Effector memory CD8-positive, alpha-beta T cell (primary cell): Measurements from ENCODE around the gene FAM184A.
"Not testable (repeated sequence)": the region's sequence is repeated elsewhere in the genome, so short reads cannot be mapped to it uniquely, and the experiment has no call there.

Source experiments
- ATAC-seq: fragments of 150-1000 bp; cut with Tn5 transposase; replicated peaks from 2 replicates; pipeline ENCODE4 v1.10.0; 2021; ENCODE audit warnings: mild to moderate bottlenecking, moderate library complexity
- DNase-seq, 3 experiments: peaks; one replicate each; pipeline ENCODE4 v3.0.0; 2021
- H3K27ac Mint-ChIP-seq, 2 donors: one replicate each; pipeline ENCODE4 v1.8.0; 2022; ENCODE audit warnings: mild to moderate bottlenecking in 2 of 2, mixed read lengths in 2 of 2, moderate library complexity in 2 of 2
- H3K27me3 Mint-ChIP-seq, 2 donors: one replicate each; pipeline ENCODE4 v1.8.0; 2022; ENCODE audit warnings: mixed read lengths in 2 of 2
- H3K36me3 Mint-ChIP-seq: one replicate; pipeline ENCODE4 v1.8.0; 2022; ENCODE audit warnings: mild to moderate bottlenecking, moderate library complexity, mixed read lengths; ENCODE audit not compliant: insufficient read depth
- H3K4me1 Mint-ChIP-seq, 2 donors: one replicate each; pipeline ENCODE4 v1.8.0; 2022; ENCODE audit warnings: low read depth in 2 of 2, mixed read lengths in 2 of 2
- H3K4me3 Mint-ChIP-seq, 2 donors: one replicate each; pipeline ENCODE4 v1.8.0; 2022; ENCODE audit warnings: mild to moderate bottlenecking in 2 of 2, mixed read lengths in 2 of 2, moderate library complexity in 2 of 2
- H3K9me3 Mint-ChIP-seq, 2 donors: one replicate each; pipeline ENCODE4 v1.8.0; 2022; ENCODE audit warnings: mixed read lengths in 2 of 2

Gene FAM184A

DNA sequence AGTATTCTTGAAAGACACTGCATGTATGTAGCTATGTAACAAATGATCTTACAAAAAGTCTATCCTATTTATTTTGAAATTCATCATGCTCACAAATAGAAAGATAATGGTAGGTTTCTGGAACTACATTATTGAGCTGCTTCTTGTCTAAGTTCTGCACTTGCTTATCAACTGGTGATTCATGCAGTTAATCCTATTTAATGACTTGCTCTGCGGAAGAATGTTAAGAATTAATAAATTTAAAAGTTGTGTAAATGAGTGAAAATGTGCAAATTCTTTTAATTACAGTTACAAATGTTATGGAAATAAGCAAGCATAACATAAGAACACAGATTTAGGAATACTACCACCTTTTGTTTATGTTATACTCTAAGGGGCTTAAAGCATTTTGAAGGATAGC, 76.4 kb downstream of the FAM184A start:
- H3K27ac Mint-ChIP-seq = no peak overlapping the region
- H3K36me3 Mint-ChIP-seq = no peaks in the 10 kb centered on the region
- H3K4me1 Mint-ChIP-seq = no peaks in the 10 kb centered on the region
- H3K4me3 Mint-ChIP-seq = no peak overlapping the region
- no peaks in the 10 kb centered on the region for H3K9me3 Mint-ChIP-seq
- no peaks in the 10 kb centered on the region for H3K27me3 Mint-ChIP-seq
- DNase-seq (no peak), ATAC-seq (no peak)

DNA sequence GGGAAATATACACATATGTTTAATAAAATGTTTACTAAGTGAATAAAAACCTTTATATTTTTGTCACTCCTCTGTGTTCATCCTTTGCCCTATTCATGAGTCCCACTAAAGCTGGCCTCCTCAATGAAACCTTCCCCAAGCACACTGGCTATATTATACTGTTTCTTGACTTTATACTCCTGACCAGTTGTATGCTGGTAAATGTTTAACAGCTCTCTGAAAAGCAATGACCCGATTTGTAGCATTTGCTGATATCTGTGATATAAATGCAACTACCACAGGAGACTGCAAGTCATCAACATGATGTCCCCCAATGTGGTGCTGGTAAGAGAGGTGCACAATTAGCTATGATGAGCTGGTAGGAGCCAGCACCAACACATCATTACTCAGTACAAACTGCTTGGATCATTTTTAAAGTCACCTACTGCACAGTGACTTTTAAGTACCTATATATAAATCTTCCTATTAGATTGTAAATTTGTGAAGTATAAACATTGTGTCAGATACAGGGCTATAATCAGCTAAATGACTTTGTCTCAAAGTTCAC, 78.9 kb downstream of the FAM184A start:
- Mint-ChIP-seq H3K27me3 (no peaks in the 10 kb centered on the region), H3K27ac (no peak overlapping the region), H3K4me3 (no peak overlapping the region), H3K9me3 (no peaks in the 10 kb centered on the region), H3K36me3 (no peaks in the 10 kb centered on the region), H3K4me1 (no peaks in the 10 kb centered on the region)
- ATAC-seq = no peak
- DNase-seq = no peak

DNA sequence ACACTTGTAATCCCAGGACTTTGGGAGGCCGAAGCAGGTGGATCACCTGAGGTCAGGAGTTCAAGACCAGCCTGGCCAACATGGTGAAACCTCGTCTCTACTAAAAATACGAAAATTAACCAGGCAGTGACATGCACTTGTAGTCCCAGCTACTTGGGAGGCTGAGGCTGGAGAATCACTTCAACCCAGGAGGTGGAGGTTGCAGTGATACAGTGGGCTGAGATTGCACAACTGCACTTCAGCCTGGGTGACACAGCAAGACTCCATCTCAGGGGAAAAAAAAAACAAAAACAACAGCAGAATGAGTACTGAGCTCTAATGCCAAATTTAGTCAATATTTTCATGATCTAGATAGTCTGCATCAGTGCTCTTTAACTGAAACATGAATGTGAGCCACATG, 81.0 kb downstream of the FAM184A start:
- not testable (repeated sequence) for H3K27ac Mint-ChIP-seq, H3K4me1 Mint-ChIP-seq, H3K4me3 Mint-ChIP-seq, H3K9me3 Mint-ChIP-seq, H3K27me3 Mint-ChIP-seq, H3K36me3 Mint-ChIP-seq, DNase-seq, ATAC-seq

DNA sequence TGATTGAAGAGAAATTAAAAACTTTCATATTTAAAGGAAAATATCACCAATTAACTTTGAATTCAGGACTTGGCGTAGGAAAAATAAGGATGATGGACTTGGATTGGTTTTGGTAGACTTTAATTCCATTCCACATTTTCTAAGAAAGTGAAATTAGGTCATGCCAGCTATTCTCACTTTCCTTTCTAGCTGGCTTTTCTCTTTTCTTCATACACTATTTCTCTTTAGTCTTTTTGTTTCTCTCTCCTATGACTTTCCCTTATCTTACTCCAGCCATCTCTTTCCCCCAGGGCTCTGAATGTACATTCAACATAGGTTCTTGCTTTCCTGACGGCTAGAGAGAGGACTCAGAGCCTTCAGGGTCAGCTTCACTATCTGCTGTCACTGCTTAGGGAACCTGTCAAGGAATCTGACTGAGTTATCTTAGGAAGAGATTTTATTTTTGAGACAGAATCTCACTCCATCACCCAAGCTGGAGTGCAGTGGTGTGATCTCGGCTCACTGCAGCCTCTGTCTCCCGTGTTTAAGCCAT, 82.1 kb downstream of the FAM184A start:
- Mint-ChIP-seq H3K27me3 (no peaks in the 10 kb centered on the region), H3K27ac (no peak overlapping the region), H3K4me3 (no peak overlapping the region), H3K4me1 (no peaks in the 10 kb centered on the region), H3K36me3 (no peaks in the 10 kb centered on the region), H3K9me3 (no peaks in the 10 kb centered on the region)
- ATAC-seq (no peak), DNase-seq (no peak)

DNA sequence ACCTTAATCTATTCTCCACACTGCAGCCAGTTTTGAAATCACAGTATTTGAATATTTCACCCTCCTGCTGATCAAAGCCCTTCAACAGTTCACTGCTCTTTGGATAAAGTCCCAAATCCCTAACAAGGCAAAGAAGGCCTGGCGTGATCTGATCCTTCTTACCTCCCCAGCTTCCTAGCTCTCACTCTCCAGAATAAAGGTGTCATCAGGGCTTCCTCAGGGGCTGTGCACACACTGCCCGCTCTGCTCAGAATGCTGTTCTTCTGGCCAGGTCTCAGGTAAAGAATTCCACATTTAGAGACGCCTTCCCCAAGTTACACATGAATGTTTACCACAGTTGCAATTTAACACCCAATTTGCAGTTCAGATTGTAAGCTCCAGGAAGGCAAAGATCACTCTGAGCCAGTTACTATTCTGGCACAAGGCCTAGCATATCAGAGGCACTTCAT, 84.6 kb downstream of the FAM184A start:
- no peak for ATAC-seq
- H3K27me3 Mint-ChIP-seq = no peaks in the 10 kb centered on the region
- DNase-seq = no peak
- no peaks in the 10 kb centered on the region for H3K36me3 Mint-ChIP-seq
- no peaks in the 10 kb centered on the region for H3K9me3 Mint-ChIP-seq
- no peak overlapping the region for H3K4me3 Mint-ChIP-seq
- no peak overlapping the region for H3K27ac Mint-ChIP-seq
- no peaks in the 10 kb centered on the region for H3K4me1 Mint-ChIP-seq

DNA sequence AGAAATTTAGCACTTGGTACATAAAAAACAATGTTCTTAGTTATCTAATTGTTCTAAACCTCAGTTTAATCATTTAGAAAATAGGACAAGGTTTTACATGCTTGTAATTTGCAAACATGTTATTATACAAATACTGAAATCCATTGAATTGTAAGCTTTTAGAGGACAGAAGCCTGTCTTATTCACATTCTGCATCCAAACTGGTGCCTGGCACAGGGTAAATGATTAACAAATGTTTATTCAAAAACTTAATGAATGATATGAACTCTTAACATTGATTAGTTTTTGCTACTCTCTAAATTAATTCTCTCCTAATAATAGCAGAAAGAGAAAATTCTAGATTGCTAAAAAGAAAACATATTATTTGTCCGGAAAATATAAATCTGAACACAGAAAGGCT, 85.1 kb downstream of the FAM184A start:
- ATAC-seq (no peak), DNase-seq (no peak)
- Mint-ChIP-seq H3K9me3 (no peaks in the 10 kb centered on the region), H3K36me3 (no peaks in the 10 kb centered on the region), H3K27me3 (no peaks in the 10 kb centered on the region), H3K27ac (no peak overlapping the region), H3K4me3 (no peak overlapping the region), H3K4me1 (no peaks in the 10 kb centered on the region)

DNA sequence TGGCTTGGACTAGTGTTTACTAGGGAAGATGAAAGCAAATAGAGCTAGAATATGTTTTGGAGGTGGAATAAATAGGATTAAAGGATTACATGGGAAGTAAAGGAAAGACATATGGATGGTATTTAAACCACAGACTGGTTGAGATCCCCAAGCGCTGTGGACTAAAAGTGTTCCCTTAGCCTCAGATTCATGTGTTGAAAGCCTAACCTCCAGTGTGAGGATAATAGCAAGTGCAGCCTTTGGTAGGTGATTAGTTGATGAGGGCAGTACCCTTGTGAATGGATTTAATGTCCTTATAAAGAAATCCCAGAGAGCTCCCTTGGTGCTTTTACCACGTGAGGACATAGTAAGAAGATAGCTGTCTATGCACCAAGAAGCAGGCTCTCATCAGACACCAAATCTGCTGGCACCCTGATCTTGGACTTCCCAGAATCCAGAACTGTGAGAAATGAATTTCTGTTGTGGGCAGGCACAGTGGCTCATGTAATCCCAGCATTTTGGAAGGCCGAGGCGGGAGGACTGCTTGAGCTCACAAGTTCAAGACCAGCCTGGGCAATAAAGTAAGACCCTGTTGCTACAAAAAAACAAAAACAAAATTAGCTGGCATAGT, 86.2 kb downstream of the FAM184A start:
- no peak overlapping the region for H3K27ac Mint-ChIP-seq

DNA sequence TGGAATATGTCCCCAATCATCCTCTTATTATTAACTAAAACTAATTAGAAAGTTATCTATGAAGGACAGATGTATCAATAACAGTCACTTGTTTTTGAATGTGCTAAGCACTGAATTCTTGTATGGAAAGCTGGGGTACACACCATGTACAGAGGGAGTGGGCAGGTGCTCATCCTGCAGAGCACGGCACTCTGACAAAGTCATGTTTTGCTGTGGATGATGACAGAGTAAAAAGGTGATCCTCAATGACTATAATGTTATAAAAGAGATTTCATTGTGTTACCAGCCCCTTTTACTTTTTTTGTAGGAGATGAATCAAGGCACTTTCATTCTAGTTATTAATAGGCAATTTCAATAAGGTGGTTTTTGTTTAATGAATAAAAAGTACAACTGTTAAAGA, 92.2 kb downstream of the FAM184A start:
- DNase-seq = no peak
- Mint-ChIP-seq H3K4me3 (no peak overlapping the region), H3K9me3 (no peaks in the 10 kb centered on the region), H3K27ac (no peak overlapping the region), H3K27me3 (no peaks in the 10 kb centered on the region), H3K4me1 (no peaks in the 10 kb centered on the region), H3K36me3 (no peaks in the 10 kb centered on the region)
- ATAC-seq = no peak

More for the DNA sequence above, 86.2 kb downstream of the FAM184A start:
- H3K4me3 Mint-ChIP-seq = no peak overlapping the region
- ATAC-seq = no peak
- H3K9me3 Mint-ChIP-seq = no peaks in the 10 kb centered on the region
- H3K4me1 Mint-ChIP-seq = no peaks in the 10 kb centered on the region
- H3K27me3 Mint-ChIP-seq = no peaks in the 10 kb centered on the region
- no peak for DNase-seq
- no peaks in the 10 kb centered on the region for H3K36me3 Mint-ChIP-seq

DNA sequence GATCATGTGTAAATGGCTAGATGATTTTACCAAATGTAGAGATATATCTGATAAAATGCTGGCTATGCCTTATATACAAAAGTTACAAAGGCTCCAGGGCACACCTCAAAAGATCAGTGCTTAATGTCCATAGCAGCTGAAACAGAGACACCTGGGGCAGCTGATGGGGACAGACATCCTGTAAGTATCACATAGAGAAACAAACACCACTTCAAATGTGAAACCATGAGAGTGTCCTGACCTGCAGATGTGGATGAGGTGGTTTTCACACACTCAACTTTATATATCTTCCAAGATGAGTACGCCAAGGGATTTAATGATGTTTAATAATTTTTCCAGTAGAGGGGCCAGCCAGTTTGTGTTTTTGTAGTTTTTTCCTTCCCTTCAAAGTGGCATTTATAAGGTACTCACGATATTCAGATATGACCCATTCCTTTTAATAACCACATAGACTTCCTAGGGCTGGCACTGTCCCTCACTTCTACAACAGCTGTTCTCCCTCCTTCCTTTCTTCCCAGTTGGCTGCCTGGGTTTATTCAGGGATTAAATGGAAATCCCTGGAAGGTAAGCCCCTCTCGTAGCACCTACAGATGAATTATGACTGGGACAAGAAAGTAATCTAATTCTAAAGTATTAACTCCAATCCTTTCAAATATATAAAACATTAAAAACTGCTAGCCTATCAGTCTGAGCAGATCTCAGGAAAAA, 93.2 kb downstream of the FAM184A start:
- no peaks in the 10 kb centered on the region for H3K9me3 Mint-ChIP-seq

DNA sequence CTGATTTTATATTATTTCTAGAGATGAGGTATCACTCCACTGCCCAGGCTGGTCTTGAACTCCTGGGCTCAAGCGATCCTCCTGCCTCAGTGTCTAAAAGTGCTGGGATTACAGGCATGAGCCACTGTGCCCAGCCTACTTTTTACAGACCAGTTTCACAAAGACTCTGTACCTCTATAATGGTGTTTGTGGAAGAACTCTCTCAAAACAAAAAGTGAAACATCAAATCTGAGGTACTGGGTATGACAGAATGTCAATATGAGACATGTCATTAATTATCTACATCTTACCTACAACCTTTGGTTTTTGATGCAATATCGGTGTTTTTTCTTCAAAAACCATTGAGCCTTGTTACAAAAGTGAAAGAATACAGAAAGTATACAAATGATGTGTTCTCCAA, 94.1 kb downstream of the FAM184A start:
- no peaks in the 10 kb centered on the region for H3K9me3 Mint-ChIP-seq
- no peak for ATAC-seq
- H3K4me3 Mint-ChIP-seq = no peak overlapping the region
- H3K36me3 Mint-ChIP-seq = no peaks in the 10 kb centered on the region
- H3K27ac Mint-ChIP-seq = no peak overlapping the region
- no peaks in the 10 kb centered on the region for H3K27me3 Mint-ChIP-seq
- no peaks in the 10 kb centered on the region for H3K4me1 Mint-ChIP-seq
- DNase-seq = no peak

More for the DNA sequence above, 93.2 kb downstream of the FAM184A start:
- DNase-seq = no peak
- ATAC-seq = no peak
- H3K27me3 Mint-ChIP-seq = no peaks in the 10 kb centered on the region
- H3K4me1 Mint-ChIP-seq = no peaks in the 10 kb centered on the region
- no peak overlapping the region for H3K27ac Mint-ChIP-seq
- H3K36me3 Mint-ChIP-seq = no peaks in the 10 kb centered on the region
- no peak overlapping the region for H3K4me3 Mint-ChIP-seq

DNA sequence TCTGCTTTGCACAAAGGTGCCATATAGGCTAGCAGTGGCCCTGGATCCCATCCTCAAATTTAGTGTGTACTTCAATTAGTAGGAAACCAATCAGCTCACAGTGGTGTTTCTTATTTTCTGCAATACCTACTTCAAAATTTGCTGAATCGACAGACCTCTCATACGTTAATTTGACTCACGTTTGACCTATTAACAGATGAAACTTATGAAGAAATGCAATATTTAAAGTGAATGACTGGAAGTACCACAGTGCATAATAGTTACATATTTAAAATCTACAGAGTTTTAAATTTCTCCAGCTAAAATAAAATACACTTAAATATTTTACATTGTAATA, 95.9 kb downstream of the FAM184A start:
- H3K27me3 Mint-ChIP-seq = no peaks in the 10 kb centered on the region
- H3K4me3 Mint-ChIP-seq = no peak overlapping the region
- no peaks in the 10 kb centered on the region for H3K9me3 Mint-ChIP-seq
- no peak overlapping the region for H3K27ac Mint-ChIP-seq
- no peak for ATAC-seq
- no peak for DNase-seq
- H3K36me3 Mint-ChIP-seq = no peaks in the 10 kb centered on the region
- H3K4me1 Mint-ChIP-seq = no peaks in the 10 kb centered on the region

DNA sequence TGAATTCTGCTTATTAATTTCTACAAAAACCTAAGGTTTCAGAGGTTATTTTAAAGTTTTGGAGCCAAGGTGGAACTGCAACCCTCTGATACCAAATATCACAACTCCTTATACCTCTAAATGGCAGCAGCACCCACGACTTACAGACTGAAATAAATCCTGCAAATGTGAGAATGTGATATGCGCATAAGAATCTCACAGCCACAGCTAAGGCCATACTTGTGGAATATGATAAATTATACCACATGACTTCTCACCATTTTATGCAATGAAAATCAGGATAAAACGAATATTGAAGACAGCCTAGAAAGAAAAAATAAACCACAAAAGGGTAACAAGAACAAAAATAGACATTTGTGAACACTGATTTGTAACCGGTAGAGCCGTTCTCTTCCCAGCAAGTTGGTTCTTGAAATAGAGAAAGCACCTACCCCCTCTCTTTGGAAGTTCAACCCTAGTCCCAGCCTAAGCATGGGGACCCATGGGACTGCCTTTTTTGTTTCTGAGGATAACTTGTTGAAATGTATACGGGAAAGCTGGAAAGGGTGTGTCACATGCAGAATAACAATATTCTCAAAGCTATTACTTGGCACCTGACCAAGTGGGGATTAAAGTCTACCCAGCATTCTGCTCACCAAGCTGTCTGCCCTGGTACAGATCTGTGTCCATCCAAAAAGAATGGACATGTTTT, 96.4 kb downstream of the FAM184A start:
- H3K36me3 Mint-ChIP-seq = no peaks in the 10 kb centered on the region
- no peaks in the 10 kb centered on the region for H3K9me3 Mint-ChIP-seq
- no peak for DNase-seq
- no peak overlapping the region for H3K27ac Mint-ChIP-seq
- H3K4me1 Mint-ChIP-seq = no peaks in the 10 kb centered on the region
- H3K4me3 Mint-ChIP-seq = no peak overlapping the region
- H3K27me3 Mint-ChIP-seq = no peaks in the 10 kb centered on the region
- ATAC-seq = no peak

DNA sequence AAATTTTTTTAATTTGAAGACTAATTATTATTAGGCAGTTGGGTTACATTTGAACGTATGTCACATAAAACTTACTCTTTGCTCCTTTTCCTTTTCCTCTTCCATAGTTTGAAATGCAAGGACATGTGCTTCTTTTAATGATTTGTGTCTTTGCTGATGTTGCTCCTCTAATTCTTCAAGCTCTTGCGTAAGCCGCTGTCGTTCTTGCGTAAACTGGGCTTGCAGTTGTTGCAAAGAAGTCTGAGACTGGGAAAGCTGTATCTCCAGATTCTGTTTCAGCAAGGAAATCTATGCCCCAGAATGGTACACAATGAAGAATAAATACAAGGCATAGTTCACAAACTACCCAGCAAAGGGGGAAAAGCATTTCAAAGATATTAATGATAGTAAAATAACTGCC, 98.4 kb downstream of the FAM184A start:
- DNase-seq (no peak), ATAC-seq (no peak)
- no peaks in the 10 kb centered on the region for H3K9me3 Mint-ChIP-seq
- no peak overlapping the region for H3K27ac Mint-ChIP-seq
- H3K4me3 Mint-ChIP-seq = no peak overlapping the region
- H3K4me1 Mint-ChIP-seq = no peaks in the 10 kb centered on the region
- no peaks in the 10 kb centered on the region for H3K27me3 Mint-ChIP-seq
- no peaks in the 10 kb centered on the region for H3K36me3 Mint-ChIP-seq

DNA sequence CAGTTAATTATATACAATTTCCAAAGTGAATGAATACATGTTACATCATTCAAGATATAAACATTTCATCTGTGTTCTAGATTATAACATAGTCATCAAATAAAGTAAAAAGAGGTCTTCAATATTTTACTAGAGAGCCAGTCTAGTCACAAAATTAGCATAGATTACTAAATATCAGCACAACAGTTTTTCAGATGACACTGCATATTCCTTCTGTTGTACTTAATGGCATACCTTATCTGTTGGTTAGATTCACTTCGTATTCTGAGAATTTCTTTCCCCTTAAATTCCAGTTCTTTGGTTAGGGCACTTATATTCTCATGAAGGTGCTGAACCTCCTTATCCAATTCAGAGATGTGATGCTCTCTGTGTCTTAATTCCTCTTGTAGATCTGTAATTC, 103.7 kb downstream of the FAM184A start:
- DNase-seq = no peak
- no peak for ATAC-seq
- H3K4me3 Mint-ChIP-seq = no peak overlapping the region
- no peak overlapping the region for H3K27ac Mint-ChIP-seq
- H3K4me1 Mint-ChIP-seq = no peaks in the 10 kb centered on the region
- H3K27me3 Mint-ChIP-seq = no peaks in the 10 kb centered on the region
- H3K36me3 Mint-ChIP-seq = no peaks in the 10 kb centered on the region
- H3K9me3 Mint-ChIP-seq = no peaks in the 10 kb centered on the region
